ENCODE results near the gene POU3F3.

Gene POU3F3

DNA sequence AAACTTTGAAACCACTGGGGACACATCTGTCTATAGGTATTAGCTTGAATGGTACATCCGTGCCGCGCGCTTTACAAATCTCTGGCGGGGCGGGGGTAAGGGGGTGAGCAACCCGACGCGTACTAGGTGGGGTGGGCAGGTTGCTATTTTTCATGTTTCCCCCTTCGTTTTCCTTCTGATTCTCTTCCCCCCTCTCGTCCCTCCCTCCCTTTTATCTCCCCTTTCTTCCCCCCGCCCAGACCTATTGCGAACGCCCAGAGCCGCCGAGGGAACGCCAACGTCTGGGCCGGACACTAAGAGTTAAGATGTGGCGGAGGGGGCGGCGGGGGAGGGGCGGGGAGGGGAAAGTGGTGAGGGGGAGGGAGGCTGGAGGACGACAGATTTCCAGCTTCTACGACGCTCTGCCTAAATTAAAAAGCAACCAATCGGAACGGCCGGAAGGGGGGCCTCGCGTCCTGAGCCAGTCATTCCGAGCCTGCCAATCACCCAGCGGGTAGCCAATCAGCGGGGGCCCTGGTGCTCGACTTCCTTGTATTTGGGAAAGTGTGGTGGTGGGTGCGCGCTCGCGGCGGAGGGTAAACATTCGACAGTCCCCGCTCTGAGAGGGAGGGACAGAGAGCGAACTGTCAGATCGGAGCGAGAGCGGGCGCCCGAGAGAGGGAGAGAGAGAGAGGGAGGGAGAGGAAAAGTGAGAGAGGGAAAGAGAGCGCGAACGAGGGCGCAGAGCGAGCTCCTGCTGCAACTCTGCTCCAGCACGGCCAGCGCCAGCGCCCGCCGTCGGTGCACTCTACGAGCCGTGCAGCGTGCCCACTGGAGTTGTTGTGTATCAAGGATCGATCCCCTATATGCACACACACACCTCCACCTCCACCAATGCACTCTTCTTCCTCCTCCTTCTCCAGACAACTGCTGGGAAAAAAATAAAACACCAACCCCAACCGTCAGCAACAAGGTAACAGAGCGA is at the start of gene POU3F3:
Gene POU3F3 (plus strand): TSS at position 582 of the 964 bp plus-strand sequence. CDS start 1,396 bp downstream, outside the sequence.
- DNase-seq (ENCODE audit: low read depth in 2 of 2): no peak

DNA sequence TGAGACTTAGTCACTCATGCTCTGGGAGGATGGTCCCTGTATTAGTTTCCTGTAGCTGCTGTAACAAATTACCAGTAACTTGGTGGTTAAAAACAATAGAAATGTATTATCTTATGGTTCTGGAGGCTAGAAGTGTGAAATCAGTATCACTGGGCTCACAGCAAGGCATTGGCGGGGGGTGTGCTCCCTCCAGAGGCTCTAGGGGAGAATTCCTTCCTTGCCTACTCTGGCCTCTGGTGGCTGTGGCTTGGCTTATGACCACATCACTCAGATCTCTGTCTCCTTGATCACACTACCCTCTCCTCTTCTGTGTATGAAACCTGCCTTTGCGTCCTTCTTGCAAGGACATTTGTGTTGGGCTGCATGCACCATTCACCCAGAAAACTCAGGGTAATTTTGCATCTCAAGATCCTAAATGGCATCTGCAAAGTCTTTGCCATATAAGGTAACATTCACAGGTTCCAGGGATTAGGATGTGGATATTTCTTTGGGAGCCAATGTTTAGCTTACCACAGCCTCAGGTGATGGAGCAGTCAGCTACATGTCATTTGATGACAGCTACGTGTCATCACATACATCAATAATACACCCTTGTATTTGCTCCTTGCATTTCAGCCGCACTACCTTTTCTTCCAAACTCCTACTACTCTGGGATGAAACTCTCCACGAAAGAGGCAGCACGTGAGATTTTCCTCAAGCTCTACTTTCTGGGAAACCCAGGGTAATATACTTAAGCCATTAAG is 49.6 kb upstream of the POU3F3 start:
- no peak for DNase-seq (ENCODE audit: low read depth in 2 of 2)

- DNase-seq (ENCODE audit: low read depth in 2 of 2): no peak
Observed at GRCh38 chr2:104812286-104812685, 41.6 kb upstream of the POU3F3 start.

- DNase-seq (ENCODE audit: low read depth in 2 of 2): no peak
Observed at GRCh38 chr2:104816143-104816542, 37.8 kb upstream of the POU3F3 start.

DNA sequence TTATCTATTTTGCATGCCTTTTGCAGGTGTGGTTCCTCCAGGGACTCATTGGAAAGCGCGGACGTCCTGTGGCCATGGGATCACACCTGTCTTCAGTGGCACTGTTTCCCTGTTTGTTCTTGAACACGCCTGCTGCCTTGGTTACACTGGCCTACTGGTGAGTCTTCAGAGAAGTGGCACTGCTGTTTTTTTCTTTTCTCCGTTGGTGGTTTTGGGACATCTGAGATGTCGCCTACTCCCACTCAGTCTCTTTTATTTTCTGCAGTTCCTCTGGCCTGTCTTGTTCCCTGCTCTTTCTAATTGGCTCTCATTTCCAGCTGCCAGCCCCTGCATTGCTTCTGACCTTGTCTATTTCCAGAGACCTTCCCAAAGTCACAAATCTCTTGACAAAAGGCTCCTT is 35.7 kb upstream of the POU3F3 start:
- DNase-seq (ENCODE audit: low read depth in 2 of 2): no peak

GRCh38 chr2:104820126-104820525 is 33.8 kb upstream of the POU3F3 start:
- DNase-seq (ENCODE audit: low read depth in 2 of 2): no peak

GRCh38 chr2:104825124-104825865 is 28.6 kb upstream of the POU3F3 start:
- DNase-seq (ENCODE audit: low read depth in 2 of 2): no peak

DNA sequence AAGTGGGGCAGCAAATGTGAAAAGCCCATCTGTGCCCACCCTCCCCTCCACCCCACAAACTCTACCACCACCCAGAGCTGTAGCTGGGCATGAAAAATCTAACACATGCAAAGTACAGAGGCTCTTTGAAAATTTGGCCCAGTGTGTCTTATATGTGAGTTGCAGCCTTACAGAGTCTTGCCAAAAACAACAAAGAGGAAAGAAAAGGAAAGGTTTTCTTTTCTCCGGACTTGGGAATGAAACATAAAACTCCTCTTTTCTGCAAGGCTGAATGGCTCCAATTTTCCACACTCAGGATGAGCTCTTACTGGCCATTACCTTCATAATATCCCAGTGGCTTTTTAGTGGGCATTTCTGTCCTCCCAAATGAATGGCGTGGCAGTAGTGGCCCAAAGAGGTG is 27.9 kb upstream of the POU3F3 start:
- DNase-seq (ENCODE audit: low read depth in 2 of 2): no peak

- DNase-seq (ENCODE audit: low read depth in 2 of 2): no peak
Observed at GRCh38 chr2:104831742-104832141, 22.2 kb upstream of the POU3F3 start.

DNA sequence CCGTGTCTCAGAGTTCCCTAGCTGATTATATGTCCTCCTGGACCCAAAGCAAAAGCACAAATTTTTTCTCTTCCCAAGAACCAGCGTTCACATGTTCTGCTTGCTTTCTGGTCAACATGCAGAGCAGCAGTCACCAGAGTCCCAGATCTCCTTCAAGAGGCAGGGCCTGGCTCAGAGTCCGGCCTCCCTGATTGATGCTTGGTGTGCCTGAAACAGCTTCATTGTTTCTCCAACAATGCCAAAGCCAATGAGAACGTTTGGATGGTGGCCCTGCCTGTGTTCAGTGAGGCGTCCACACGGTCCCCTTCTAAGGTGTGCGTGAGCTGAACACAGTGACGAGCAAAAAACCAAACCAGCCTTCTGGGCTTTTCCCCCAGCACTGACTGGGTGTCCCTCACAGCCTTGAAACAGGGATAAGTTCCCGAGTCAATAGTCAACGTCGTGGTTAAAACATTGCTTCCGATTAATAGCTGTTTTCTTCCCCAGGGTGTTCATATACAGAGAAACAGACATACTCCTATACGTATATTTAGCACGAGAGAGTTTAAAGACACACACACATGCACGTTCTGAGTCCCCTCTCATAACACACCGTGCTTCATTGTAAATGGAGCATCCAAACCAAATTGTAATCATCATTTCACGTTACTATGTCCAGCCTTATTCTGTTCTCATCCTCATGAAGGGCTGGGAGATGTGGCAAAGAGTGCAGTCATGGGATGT is 19.3 kb upstream of the POU3F3 start:
- DNase-seq (ENCODE audit: low read depth in 2 of 2): no peak

- no peak for DNase-seq (ENCODE audit: low read depth in 2 of 2)
Observed at GRCh38 chr2:104836265-104836664, 17.6 kb upstream of the POU3F3 start.

- no peak for DNase-seq (ENCODE audit: low read depth in 2 of 2)
Observed at GRCh38 chr2:104836841-104837240, 17.1 kb upstream of the POU3F3 start.

DNA sequence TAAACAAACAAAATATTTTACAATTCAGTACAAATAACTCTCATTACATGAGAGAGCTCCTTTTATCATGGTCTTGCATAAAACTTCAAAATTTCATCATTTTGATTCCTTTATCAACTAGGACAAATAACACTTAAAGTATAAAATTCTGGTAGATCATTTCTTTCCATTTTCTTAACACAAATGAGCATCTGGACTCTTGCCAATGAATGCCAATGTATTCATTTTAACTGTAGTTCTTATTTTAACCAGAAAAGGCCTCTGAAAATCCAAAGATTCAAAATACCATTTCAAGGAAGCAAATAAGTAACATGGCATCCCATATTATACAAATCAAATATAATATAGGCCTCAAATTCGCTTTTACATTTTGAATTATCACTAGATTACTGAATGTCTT is 13.8 kb upstream of the POU3F3 start:
- no peak for DNase-seq (ENCODE audit: low read depth in 2 of 2)

- DNase-seq (ENCODE audit: low read depth in 2 of 2): no peak
Observed at GRCh38 chr2:104840893-104841585, 12.9 kb upstream of the POU3F3 start.

GRCh38 chr2:104841744-104842143 is 12.2 kb upstream of the POU3F3 start:
- DNase-seq (ENCODE audit: low read depth in 2 of 2): no peak

GRCh38 chr2:104844807-104845551 is 8.9 kb upstream of the POU3F3 start:
- no peak for DNase-seq (ENCODE audit: low read depth in 2 of 2)

DNA sequence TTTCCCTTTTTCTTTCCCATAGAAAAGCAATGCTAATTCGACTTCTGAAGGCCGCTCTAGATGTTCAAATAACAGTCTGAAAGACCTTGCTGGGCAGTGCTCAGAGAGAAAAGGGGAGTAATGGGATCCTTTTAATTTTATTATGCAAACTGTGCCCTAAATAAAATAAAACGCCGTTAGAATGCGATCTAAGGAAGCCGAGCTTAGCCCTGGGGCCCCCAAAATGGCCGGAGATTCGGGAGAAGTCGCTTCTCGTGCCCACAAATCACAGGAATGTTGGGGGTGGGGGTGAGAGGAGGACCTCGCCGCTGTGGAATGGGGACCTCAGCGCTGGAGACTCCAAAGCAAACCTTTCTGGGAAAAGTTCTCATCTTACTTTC is 8.4 kb upstream of the POU3F3 start:
- DNase-seq (ENCODE audit: low read depth in 2 of 2): no peak

GRCh38 chr2:104845946-104846785 is 7.7 kb upstream of the POU3F3 start:
- DNase-seq (ENCODE audit: low read depth in 2 of 2): no peak

Measured in stimulated activated CD4-positive, alpha-beta T cell treated with anti-CD3 and anti-CD28 coated beads, Interleukin-1b, Interleukin-23, amount 100 ng/mL, for 1 hour (primary cell).